ENCODE results near the gene TCF4.

- TF ChIP-seq CTCF (IDR thresholded peaks at IDR 0.05; ENCODE audit: insufficient read depth, low read depth, low read length) (no peak), EZH2 (IDR thresholded peaks at IDR 0.05; ENCODE audit: insufficient read depth, low read length) (no peak)
These were observed 158.0 kb downstream of the TCF4 start for GRCh38 chr18:55430026-55430425.
